HUDEP-2 (cell line): ENCODE measurements around the gene ASB2.

ENCODE experiments used
- DNase-seq, 76 experiments: peaks; one replicate each; lab custom pipeline; 2025; ENCODE audit not compliant: unreplicated experiment in 76 of 76; lab: John Stamatoyannopoulos, UW

The ASB2 gene

DNA sequence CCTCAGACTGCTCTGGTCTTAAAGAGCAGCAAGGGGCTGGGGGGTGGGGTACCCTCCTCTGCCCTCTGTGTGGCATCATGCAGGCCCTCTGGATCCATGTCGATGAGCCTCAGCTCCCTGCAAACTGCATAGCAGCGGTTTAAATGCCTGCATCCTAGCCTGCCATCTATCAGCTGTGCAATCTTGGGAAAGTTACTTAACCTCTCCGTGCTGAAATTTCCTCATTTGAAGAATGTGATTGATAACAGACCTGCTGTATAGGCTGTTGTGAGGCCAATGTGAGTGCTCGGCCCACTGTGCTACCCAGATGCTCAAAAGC is 45.4 kb downstream of the ASB2 start:
- DNase-seq = no peak

DNA sequence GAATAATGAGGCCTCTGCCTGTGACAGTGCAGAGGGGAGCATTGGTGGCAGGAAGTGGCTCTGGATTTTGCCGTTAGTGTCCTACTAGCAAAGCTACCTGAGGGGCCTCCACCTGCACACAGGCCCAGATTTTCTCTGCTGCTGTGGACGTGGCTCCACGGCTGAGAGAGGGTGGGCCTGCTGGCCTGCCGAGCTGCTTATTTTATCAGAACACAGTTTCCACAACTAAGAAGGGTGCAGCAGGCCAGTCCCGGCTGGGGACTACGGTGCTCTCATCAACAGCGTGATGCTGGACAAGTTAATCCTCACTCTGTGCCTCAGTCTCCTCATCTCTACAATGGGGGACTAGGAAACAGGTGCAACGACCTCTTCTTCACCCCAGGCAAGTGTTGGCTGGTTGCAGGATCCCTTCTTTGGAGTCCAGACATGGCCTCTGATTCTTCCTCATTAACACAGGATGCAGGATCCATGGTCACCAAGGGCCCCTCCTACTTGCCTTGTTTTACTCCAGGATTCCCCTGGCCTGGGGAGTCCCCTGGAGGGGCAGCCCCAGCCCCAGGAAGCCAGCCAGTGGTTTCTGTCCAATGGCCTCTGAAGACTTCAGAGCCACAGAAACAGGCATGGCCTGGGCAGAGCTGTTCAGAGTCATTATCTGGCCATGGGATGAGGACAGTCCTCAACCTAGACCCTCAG is 45.9 kb downstream of the ASB2 start:
- no peak for DNase-seq

DNA sequence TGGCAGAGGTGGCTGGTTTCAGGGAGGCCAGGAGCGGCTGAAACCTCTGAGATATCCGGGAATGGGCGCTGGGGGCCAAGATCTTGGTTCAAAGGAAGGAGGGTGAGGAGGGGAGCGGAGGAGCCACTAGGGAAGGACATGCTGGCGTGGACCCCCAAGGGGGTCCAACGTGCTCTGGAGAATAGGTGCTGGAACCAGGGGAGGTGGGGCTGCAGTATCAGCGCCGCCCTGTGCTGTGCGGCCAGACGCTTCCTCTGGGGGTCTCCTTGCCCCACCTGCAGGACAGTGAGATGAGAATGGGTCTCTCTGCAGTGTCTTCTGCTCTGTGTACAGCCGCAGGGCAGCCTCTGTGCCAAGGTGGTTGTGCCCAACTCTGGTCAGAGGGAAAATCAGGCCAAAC is 46.7 kb downstream of the ASB2 start:
- no peak for DNase-seq

DNA sequence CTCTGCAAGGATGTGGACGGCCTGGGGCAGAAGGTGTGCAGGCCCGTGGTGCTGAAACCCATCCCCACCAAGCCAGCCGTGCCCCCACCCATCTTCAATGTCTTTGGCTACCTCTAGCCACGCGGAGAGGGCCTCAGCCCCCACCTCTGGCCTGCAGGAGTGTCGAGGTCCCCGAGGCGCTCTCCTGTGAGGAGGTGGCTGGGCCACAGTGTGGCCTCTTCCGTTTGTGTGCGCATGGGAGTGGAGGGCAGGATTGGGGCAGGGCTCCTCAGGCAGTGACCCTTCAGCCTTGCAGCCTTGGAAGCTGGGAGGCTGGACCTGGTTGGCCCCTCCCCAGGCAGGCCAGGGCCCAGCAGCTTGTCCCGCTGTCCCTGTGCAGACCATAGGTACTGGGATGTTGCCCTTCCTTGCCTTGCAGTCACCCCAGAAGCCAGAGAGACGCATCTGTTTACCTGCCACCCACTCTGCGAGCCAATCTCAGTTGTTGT is 47.3 kb downstream of the ASB2 start:
- no peak for DNase-seq

DNA sequence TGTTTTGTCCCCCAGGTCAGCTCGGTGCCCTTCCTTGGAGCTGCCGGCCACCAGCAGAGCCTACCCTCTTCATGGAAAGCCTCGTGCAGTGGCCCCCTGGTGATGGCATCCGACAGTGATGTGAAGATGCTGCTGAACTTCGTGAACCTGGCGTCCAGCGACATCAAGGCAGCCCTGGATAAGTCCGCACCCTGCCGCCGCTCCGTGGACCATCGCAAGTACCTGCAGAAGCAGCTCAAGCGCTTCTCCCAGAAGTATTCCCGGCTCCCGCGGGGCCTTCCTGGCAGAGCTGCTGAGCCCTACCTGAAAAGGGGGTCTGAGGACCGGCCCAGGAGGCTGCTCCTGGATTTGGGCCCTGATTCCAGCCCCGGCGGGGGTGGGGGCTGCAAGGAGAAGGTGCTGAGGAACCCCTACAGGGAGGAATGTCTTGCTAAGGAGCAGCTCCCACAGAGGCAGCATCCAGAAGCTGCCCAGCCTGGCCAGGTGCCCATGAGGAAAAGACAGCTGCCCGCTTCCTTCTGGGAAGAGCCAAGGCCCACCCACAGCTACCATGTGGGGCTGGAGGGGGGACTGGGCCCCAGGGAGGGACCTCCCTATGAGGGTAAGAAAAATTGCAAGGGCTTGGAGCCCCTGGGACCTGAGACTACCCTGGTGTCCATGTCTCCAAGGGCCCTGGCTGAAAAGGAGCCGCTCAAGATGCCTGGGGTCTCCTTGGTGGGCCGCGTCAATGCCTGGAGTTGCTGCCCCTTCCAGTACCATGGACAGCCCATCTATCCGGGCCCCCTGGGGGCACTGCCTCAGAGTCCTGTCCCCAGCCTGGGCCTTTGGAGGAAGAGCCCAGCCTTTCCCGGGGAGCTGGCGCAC is 48.0 kb downstream of the ASB2 start:
- no peak for DNase-seq

DNA sequence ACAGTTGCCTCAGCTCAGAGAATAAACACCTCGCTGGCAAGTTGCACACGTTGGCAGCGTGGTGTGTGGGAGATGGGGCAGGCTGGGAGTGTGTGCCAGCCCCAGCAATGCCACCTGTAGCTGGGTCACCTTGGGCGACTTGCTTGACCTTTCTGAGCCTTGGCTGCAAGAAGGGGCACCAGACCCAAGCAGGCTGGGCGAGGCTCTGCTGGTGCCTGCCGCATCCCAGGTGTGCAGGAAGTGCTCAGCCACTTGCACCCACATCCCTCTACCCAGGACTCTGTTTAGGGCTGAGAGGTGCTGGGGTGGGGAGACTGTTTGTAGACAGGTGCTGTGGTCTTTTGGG is 48.6 kb downstream of the ASB2 start:
- DNase-seq = no peak

DNA sequence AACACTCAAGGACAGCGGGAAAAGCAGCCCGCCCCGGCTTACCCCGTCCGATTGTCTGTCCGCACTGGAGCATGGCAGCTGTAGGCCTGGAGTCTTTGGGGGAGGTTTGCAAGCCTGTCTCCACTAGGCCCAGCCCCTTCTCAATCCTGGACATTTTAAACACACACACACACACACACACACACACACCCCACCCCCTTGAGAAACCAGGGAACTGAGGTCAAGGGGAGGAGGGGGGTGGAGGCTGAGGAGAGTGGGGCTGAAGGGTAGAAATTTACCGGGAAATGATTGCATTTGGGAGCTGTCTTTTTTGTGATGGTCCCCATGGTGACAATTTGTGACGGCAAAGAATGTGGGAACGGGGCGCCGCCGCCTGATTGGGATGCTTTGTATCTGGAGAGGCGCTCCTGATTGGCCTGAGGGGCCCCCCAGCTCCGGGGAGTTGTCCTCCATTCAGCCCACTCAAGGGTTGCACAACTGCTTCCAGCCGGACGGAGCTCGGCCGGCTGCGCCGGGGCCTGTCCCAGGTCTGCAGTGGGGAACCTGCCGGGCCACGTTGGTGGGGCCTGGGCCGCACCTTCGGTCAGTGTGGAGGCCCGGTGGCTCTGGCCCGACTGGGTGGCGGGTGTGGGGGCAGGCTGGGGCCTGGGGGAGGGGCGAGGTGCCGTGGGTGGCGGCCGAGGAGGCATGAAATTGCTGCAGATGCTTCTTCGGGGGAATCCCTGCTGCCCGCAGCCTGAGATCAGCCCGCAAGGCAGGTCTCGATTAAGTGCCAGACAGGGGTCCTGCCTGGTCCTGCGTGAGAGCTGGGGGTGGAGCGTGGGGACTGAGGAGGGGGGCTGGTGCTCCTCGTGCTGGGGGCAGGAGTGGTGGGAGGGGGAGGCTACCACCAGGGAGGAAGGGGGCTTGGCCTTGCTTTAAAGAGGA is 49.2 kb downstream of the ASB2 start, which contains the start of gene FAM181A:
Gene FAM181A, plus strand, starts transcription at position 472 of the 927 bp plus-strand sequence. CDS start 942 bp downstream, outside the sequence.
- DNase-seq = no peak

DNA sequence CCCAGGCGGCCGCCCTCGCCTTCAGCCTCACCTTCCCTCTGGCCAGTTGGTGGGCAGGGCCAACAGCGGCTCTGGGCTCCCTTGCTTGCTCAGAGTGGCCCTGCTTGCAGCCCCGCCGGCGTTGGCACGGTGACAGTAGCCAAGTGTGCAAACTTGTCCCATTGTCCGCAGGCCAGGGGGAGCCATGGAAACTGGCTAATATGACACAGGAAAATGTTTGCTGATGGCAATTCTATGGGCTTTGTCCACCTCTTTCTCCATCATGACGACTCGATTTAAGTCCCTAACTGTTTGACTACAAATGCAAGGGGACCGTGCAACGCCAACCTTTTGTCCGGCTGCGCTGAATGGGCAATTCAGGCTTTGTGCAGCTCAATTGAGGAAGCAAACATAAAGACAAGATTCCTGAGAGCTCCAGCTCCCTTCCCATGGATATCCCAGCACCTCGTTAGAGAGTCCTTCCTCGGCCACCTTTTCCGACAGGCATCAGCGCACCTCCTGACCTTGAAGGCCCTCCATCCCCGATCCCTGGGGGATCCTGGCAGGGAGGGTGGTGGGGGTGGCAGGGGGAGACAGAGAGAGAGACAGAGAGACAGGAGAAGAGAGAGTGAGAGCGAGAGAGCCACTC is 50.0 kb downstream of the ASB2 start:
- no peak for DNase-seq

DNA sequence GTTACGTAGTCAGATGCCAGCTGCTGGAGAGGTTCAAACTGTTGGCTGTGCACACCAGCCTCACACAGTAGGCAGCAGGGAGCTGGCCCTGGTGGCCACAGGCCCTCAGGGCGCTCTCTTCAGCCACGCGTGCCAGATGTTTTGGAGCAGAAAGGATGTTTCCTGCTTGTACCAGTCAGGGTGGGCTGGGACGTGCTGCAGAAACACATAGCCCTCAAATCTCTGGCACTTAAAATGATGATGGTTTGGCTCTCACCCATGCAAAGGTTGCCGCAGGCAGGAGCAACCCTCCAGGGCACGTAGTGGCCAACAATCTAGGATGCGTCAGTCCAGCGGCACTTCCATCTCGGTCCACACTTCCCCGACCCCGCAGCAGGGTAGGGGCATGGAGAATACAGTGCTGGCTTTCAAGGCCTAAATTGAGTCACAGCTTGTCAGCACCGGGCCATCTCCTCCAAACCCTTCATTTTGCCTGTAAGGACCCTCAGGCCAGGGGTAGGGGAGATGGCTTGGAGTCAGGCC is 50.9 kb downstream of the ASB2 start:
- DNase-seq = no peak

DNA sequence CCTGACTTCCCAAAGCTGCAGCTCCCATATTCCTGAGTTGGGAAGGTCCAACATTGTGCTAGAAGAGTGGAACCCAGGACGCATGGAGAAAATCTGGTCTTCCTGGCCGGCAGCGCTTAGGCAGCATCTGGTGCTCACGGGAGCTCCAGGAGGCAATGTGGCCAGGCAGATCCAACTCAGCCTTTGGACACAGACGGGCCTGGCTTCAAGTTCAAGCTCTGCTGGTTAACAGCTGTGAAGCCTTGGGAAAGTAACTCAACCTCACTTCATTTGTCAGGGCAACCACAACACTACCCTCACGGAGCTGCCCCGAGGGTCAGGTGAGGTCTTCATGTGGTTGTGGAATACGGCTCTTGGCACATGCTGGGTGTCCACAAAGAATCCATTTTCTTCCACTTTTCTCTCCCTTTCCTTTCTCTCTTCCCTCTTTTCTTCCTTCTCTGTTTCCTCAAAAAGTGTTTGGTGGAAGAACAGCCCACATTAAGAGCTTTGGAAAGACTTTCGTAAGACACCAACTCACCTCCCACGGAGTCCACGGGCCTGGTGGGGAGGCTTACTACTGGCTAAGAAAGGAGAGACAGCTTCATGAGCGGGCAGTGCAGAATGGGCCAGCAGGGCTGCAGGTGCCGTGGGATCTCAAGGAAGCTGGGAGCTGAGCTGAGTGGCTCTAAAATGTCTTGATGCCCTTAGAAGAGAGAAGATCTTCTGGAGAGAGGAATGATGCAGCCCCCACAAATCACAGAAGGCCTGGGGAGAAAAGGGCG is 51.6 kb downstream of the ASB2 start:
- no peak for DNase-seq

DNA sequence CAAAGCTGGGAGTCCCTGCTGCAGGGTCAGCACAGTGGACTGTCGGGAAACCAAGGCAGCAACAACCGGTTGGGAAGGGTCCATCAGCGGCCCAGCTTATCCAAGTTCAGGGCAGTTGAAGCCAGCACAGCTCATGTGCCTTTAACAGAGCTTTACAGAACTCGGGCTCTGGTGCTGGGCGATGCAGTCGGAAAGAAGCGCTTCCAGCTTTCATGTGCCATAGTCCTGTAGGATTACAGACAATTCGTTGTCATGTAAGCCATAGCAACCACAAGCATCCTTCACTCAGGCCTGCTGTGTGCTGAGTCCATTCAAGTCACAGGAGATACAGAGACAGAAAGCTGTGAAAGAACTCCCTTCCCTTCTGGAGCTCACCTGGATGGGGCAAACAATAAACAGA is 52.7 kb downstream of the ASB2 start:
- no peak for DNase-seq

DNA sequence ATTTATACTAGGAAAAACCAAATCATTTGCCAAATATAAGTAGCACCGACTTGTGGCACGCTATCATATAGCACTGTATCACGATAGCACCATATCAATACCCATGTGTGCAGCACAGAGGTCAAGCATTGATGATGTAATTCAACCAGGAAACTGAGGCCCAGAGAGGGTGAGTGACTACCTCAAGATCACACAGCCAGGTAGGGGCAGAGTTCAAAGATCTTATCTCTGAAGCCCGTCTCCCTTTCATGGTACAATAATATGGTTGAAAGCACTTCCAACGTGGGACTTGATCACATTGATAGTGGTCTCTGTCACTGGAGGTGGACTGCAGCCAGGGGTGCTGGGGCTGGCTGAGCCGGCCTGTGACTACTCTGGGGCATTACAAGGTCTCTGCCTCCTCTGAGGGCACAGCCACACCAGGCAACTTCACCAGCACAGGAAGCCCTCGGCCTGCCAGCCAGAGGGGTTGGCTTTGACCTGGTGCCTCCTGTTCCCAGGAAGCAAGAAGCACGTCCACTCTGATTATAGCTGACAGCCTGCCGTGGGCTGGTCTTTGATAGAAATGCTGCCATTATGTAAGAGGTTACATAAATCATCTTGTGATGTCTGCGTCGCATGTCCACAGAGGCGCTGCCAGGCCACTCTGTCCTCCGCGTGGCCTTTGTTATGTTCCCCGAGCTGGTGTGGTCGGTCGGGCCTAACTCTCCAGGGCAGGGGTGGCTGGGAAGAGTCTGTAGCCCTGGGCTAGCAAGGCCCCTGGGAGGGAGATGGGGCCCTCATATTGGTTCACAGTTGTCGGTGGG is 55.2 kb downstream of the ASB2 start:
- DNase-seq = no peak

DNA sequence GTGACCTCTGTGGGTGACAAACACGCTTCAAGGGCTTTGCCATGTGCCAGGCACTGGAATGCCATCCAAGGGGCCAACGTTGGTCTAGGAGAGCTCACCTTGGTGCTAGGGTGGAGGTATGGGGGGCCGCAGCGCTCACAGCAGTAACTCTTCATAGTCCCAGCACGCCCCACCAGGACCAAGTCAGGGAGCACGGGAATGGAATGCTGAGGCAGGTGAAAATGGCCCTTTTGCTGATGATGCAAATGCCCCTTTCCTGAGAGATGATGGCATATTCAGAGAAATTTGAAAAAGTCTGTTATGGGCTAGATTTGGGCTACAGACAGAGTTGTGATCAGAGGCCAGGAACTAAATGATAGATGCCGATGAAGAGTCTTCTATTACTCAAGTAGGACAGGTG is 59.2 kb downstream of the ASB2 start:
- no peak for DNase-seq

DNA sequence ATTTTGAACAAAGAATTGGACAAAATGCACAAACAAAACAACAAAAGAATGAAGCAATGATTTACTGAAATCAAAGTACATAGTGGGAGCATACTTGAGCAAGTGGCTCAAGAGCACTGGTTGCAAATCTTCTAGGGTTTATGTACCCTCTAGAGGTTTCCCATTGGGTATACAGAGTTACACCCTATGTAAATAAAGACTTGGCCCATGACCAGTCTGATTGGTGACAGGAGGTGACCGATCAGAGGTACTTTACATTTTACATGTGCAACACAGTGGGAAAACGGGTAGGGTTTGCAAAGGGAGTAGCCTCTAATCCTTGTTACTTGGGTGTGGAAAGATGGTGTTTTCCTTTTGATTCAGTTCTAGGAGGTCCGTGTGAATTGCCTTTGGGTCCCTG is 59.9 kb downstream of the ASB2 start:
- no peak for DNase-seq

DNA sequence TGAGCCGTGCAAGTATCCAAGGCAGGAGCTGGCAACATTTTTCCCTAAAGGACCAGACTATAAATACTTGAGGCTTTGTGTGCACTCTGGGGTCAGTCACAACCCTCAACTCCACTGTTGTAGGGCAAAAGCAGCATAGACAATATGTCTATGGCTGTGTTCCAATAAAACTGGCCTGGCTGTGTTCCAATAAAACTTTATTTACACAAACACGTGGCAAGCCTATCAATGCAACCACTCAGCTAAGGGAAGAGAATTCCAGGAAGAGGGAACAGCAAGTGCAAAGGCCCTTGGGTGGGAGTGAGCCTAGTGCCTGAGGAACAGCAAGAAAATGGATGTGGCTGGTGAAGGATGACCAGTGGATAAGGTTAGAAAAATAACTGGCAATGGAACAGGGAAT is 60.6 kb downstream of the ASB2 start:
- DNase-seq = no peak

DNA sequence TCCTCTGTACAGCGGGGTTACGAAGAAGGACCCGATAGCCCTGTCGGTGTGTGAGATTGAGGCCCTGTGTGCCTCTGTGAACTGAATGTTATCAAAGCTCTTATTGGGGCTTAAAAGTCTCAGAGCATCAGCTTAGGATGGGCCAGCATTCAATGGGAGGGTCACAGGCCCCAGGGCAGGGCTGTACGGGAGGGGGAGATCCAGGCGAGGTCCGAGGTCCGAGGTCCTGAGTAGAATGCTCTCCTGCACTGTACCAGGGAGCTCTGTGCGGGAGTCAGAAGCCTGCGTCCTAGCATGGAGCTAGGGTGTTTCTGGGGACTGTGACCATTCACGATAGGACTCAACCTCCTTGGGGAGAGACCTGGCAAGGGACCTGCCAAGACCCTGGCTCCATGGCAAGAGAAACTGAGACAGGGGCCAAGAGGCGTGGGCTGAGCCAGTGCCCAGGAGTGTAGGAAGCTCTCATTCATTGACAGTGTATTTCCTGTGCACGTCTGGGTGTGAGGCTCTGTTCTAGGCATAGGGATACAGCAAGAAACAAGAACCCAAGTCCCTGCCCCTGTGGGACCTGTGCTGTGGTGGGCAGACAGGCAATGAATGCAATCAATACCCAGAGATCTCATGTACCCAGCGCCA is 61.2 kb downstream of the ASB2 start:
- DNase-seq = no peak

DNA sequence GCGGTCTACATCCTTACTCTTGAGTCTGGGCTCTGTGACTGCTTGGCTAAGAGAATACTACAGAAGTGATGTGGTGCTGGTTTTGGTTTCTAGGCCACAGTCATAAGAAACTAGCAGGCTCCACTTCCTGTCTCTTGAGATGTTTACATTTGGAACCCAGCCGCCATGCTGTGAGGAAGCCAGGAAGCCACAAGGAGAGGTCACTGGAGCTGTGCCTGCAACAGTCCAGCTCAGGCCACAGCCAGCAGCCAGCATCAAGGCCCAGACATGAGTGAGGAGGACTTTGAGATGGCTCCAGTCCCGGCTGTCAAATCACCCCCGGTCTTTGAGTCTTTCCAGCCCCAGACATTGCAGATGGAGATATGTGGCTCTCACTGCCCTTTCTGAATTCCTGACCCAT is 62.1 kb downstream of the ASB2 start:
- DNase-seq = no peak

DNA sequence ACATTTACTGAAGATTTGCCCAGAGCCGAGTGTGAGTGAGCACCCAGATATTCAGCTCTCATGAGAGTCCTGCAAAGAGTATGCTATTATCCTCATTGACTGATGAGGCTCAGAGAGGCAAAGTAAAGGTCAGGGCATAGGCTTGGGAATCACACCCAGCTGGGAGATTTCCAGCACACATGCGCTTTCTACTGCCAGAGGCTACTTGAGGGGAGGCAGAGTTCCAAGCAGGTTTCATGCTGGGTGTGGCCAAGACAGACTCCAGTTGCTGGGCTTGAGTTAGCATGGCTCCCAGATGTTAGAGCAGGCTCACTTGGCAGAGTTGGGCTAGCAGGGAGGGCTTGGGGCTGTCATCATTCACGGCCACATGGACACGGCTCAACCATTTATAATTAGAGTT is 63.6 kb downstream of the ASB2 start:
- no peak for DNase-seq
